HL-60 (cell line): Measurements from ENCODE around the gene GNG2.

ENCODE experiments used
- CTCF ChIP-seq: IDR thresholded peaks from one replicate; pipeline ENCODE4 v1.5.1; 2011; ENCODE audit warnings: low read length, control low read depth, inconsistent platforms; ENCODE audit not compliant: insufficient read depth
- GABPA ChIP-seq: IDR thresholded peaks from 2 replicates; pipeline ENCODE4 v1.6.1; 2012; ENCODE audit warnings: low read depth
- POLR2AphosphoS5 ChIP-seq: IDR thresholded peaks from 2 replicates; pipeline ENCODE4 v1.6.1; 2012; ENCODE audit warnings: low read depth
- SPI1 ChIP-seq: IDR thresholded peaks from 2 replicates; pipeline ENCODE4 v1.6.1; 2012; ENCODE audit warnings: low read depth, mild to moderate bottlenecking, borderline replicate concordance
- TF ChIP-seq, protein P1 (sequence below): IDR thresholded peaks from 2 replicates; pipeline ENCODE4 v1.6.1; 2012; ENCODE audit warnings: low read depth; ENCODE audit not compliant: insufficient replicate concordance

- TF ChIP-seq CTCF (no peak), POLR2AphosphoS5 (no peak), GABPA (no peak), SPI1 (no peak)
- TF ChIP-seq, protein P1, sequence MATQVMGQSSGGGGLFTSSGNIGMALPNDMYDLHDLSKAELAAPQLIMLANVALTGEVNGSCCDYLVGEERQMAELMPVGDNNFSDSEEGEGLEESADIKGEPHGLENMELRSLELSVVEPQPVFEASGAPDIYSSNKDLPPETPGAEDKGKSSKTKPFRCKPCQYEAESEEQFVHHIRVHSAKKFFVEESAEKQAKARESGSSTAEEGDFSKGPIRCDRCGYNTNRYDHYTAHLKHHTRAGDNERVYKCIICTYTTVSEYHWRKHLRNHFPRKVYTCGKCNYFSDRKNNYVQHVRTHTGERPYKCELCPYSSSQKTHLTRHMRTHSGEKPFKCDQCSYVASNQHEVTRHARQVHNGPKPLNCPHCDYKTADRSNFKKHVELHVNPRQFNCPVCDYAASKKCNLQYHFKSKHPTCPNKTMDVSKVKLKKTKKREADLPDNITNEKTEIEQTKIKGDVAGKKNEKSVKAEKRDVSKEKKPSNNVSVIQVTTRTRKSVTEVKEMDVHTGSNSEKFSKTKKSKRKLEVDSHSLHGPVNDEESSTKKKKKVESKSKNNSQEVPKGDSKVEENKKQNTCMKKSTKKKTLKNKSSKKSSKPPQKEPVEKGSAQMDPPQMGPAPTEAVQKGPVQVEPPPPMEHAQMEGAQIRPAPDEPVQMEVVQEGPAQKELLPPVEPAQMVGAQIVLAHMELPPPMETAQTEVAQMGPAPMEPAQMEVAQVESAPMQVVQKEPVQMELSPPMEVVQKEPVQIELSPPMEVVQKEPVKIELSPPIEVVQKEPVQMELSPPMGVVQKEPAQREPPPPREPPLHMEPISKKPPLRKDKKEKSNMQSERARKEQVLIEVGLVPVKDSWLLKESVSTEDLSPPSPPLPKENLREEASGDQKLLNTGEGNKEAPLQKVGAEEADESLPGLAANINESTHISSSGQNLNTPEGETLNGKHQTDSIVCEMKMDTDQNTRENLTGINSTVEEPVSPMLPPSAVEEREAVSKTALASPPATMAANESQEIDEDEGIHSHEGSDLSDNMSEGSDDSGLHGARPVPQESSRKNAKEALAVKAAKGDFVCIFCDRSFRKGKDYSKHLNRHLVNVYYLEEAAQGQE = no peak
Measured at GRCh38 chr14:51880835-51881580, 20.6 kb downstream of the GNG2 start.
